Psoas muscle (tissue), 8 donors: ENCODE results near the gene KCNA3. TPM values are rescaled to one million over a fixed set of nuclear protein-coding genes. Genes with fewer than 3 reads are reported as not detected.

Experiments used
- ATAC-seq, 4 donors: fragments of 200-7000 bp; cut with Tn5 transposase; one replicate each; pipeline ENCODE4 v1.9.1; 2020; ENCODE audit warnings: moderate library complexity in 3 of 4, mild to moderate bottlenecking in 2 of 4
- DNase-seq, 2 donors: peaks; one replicate each; pipeline ENCODE4 v3.0.0-alpha.2; 2020
- H3K27ac ChIP-seq: fragments of 200-600 bp; one replicate; pipeline ENCODE4 v1.8.0; 2022
- H3K27me3 ChIP-seq, 3 donors: fragments of 200-600 bp in 1 of 3; one replicate each; pipeline versions ENCODE4 v1.6.1 to v1.8.0; 2013 to 2022; ENCODE audit warnings: low read length in 2 of 3, mild to moderate bottlenecking in 2 of 3, moderate library complexity in 1 of 3; ENCODE audit not compliant: insufficient read depth in 3 of 3
- H3K36me3 ChIP-seq, 2 donors: fragments of 200-600 bp in 1 of 2; one replicate each; pipeline versions ENCODE4 v1.6.1 to v1.8.0; 2013 to 2022; ENCODE audit warnings: low read depth in 1 of 2, mild to moderate bottlenecking in 1 of 2, moderate library complexity in 1 of 2; ENCODE audit not compliant: insufficient read depth in 1 of 2
- H3K4me1 ChIP-seq: fragments of 200-600 bp; one replicate; pipeline ENCODE4 v1.8.0; 2022
- H3K4me3 ChIP-seq: fragments of 200-600 bp; one replicate; pipeline ENCODE4 v1.8.0; 2022; ENCODE audit warnings: mild to moderate bottlenecking
- H3K9me3 ChIP-seq: fragments of 200-600 bp; one replicate; pipeline ENCODE4 v1.8.0; 2022
- CTCF ChIP-seq: fragments of 200-600 bp; IDR thresholded peaks from one replicate; pipeline ENCODE4 v1.8.0; 2022; ENCODE audit warnings: antibody characterized with exemption
- WGBS, 3 donors: extraction: QIAGEN DNeasy Blood & Tissue Kit; methylation state at CpG; one replicate each; pipeline versions ENCODE4 v1.1.6 to v1.1.7; 2013; 5-methylcytosine and 5-hydroxymethylcytosine counted together
- intact Hi-C, 2 donors: fragments of 100-400 bp; cut with DNase I; formaldehyde crosslinking; loops; one replicate each; pipeline versions ENCODE4 v1.11.0 to v1.14.2; 2022
- polyA plus RNA-seq, 3 donors: library from polyadenylated mRNA; stranded (reverse); fragments of 200-250 nt; gene quantifications; one replicate each; pipeline ENCODE4 v1.2.3, GENCODE V29; 2013
- total RNA-seq, 4 donors: library from RNA; stranded (reverse); fragmentation: NEBNext Ultra II Directional in 2 of 4; extraction: Animal tissue kit (Norgen Biotek cat#: 25700) in 2 of 4; gene quantifications; one replicate each; pipeline versions ENCODE4 v1.2.1 to v1.2.4, GENCODE V29; 2021 to 2023
- donor health status: healthy with polysubstance abuse.
- donor health status: DM: no; HTN: no; CAD: no; lungs with moderate emphysema.
- donor health status: Bipolar disorder and iron deficiency.
- donor health status: healthy.
- donor health status: DM: yes; HTN: yes; CAD: no.
- donor health status: DM: no; HTN: no; CAD: no.
- donor health status: DM: no; HTN: no; CAD: no.
- donor health status: DM: yes; HTN: yes; CAD: no.

KCNA3 gene
- total and polyA plus RNA-seq, 7 donors: 0.08 to 0.56 (median 0.16) TPM; not detected in 4

- DNase-seq (no peak), ATAC-seq (no peak)
- Histone ChIP-seq H3K9me3 (no peaks in the 10 kb centered on the region), H3K36me3 (no peaks in the 10 kb centered on the region), H3K4me3 (no peak overlapping the region), H3K27ac (no peak overlapping the region), H3K27me3 (peaks cover 0 to 65% (median 21%) of the 10 kb centered on the region in 3 donors), H3K4me1 (no peaks in the 10 kb centered on the region)
- WGBS, 3 donors: 66 to 72% (median 70%) methylated on average over 4 of the region's 4 CpGs
- TF ChIP-seq CTCF: no peak
- intact Hi-C loops: no loop called here
Observed at GRCh38 chr1:110672753-110673108, 2.0 kb downstream of the KCNA3 start.

DNA sequence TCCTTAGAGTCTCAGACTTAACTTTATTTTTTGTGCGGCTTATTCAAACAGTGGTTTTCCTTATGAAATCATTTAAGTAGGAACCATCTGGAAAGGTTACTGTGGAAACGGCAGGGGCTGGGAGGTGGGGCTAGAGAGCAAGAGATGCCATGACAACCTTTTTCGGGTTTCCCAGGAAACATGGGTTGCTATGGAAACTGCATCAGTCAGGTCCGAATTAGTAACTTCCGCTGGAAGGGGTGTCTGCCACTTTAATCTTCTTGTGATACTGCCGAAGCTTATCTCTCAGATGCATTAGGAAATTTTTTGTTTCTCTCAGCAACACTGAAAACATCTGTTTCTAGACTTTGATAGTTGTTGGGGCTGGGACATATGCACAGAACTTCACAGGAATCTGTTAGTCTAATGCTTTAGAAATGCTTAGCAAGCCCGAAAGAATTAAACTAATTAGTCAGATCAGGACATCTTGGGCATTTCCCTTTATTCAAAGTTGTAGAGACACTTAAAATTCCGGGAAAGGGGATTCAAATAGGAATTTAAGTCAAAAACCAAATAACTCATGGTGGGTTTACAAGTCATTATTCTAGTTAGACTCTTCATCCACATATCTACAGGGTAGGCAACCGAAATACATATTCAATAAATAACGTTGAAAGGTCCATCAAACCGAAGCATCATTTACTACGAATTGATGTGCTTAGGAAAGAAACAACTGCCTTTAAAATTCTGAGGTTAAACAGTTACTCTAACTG is 2.6 kb downstream of the KCNA3 start:
- Histone ChIP-seq H3K4me3 (no peak overlapping the region), H3K27me3 (peaks cover 0 to 65% (median 21%) of the 10 kb centered on the region in 3 donors)
- intact Hi-C loops: no loop called here

DNA sequence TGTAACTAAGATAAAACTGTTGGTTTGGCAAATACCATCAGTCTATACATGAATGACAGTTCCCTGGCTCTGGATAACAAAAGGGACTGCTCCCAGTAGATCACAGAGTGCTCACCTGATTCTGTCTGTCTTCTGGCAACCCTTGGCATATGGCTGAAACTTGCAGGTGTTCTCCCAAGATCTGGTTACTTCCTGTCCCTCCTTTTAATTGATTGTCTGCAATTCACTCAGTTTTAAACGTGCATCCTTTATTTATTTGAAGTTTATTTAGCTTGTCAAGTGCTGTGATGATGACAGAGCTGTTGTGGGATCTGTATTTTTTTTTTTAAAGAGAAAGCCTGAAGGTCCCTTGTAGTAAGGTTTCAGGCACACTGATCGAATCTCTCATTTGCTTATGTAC is 3.4 kb downstream of the KCNA3 start:
- Histone ChIP-seq H3K27me3 (peaks cover 0 to 65% (median 21%) of the 10 kb centered on the region in 3 donors), H3K4me1 (no peaks in the 10 kb centered on the region), H3K4me3 (no peak overlapping the region), H3K9me3 (no peaks in the 10 kb centered on the region), H3K27ac (no peak overlapping the region), H3K36me3 (no peaks in the 10 kb centered on the region)
- ATAC-seq (no peak), DNase-seq (no peak)
- TF ChIP-seq CTCF: no peak
- intact Hi-C loops: no loop called here
- WGBS, 3 donors: 54 to 61% (median 59%) methylated on average over 2 of the region's 2 CpGs

More for the DNA sequence above, 2.6 kb downstream of the KCNA3 start:
- 46 to 51% (median 48%) methylated on average over 12 of the region's 12 CpGs for WGBS, 3 donors
- H3K9me3 ChIP-seq: no peaks in the 10 kb centered on the region
- ATAC-seq (no peak), DNase-seq (no peak)
- no peaks in the 10 kb centered on the region for H3K4me1 ChIP-seq
- no peaks in the 10 kb centered on the region for H3K36me3 ChIP-seq
- H3K27ac ChIP-seq: no peak overlapping the region
- no peak for TF ChIP-seq CTCF

DNA sequence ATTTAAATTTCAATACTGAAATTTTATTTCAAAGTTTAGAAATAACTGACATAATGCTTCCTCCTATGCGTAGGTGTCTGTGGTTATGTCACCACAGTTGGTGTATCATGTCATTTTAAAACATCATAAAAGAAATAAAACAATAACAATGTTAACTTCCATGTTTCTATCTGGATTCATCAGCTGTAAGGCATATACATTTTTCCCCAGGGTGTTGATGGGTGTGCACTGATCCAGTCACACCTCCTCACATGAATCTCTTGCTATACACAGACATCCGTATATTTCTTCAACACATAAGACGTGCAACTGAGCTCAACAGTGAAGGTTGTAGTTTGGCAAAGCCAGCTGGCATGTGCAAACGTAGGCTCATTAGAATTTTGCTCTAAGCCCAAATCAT is 6.2 kb downstream of the KCNA3 start:
- no peak overlapping the region for H3K27ac ChIP-seq
- intact Hi-C loops: no loop called here
- H3K27me3 ChIP-seq: peaks cover 0 to 44% (median 2%) of the 10 kb centered on the region in 3 donors
- ATAC-seq (no peak), DNase-seq (no peak)
- H3K4me3 ChIP-seq: no peak overlapping the region
- 61 to 63% (median 61%) methylated on average over 4 of the region's 4 CpGs for WGBS, 3 donors
- no peaks in the 10 kb centered on the region for H3K36me3 ChIP-seq
- no peak for TF ChIP-seq CTCF
- no peaks in the 10 kb centered on the region for H3K4me1 ChIP-seq
- no peaks in the 10 kb centered on the region for H3K9me3 ChIP-seq

DNA sequence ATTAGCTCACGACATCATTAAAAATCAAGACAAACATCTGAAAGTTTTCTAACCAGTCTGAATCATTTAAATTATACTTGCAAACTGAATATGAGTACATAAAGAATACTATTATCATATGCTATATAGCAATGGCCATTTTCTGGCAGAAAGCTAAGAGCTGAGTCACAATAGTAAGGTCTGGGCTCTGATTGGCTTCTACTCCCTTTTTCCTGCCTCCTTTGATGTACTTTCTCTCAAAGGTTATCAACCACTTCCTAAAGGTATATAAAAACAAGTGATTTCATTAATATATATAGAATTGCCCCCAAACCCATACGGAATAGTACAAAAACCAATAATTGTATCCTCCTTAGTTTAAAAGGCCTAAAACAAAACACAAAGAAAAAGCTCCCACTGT is 7.0 kb downstream of the KCNA3 start:
- Histone ChIP-seq H3K27ac (no peak overlapping the region), H3K4me1 (no peaks in the 10 kb centered on the region), H3K36me3 (no peaks in the 10 kb centered on the region), H3K27me3 (peaks cover 0 to 36% (median 0%) of the 10 kb centered on the region in 3 donors), H3K4me3 (no peak overlapping the region), H3K9me3 (no peaks in the 10 kb centered on the region)
- intact Hi-C loops: no loop called here
- ATAC-seq (no peak), DNase-seq (no peak)
- TF ChIP-seq CTCF: no peak
- WGBS, 3 donors: 88 to 94% (median 94%) methylated on average over 2 of the region's 2 CpGs
